HEK293T (cell line): ENCODE measurements around the gene ACTN2.

Source experiments
- CTCF ChIA-PET: fragments of 350-600 bp; formaldehyde crosslinking; extraction: SDS; loops from one replicate; lab custom pipeline; 2021; ENCODE audit warnings: antibody characterized with exemption, inconsistent platforms; lab: Yijun Ruan, JAX
- POLR2A ChIA-PET: fragments of 350-600 bp; formaldehyde crosslinking; extraction: SDS; loops from one replicate; lab custom pipeline; 2020; ENCODE audit warnings: antibody characterized with exemption, inconsistent platforms; lab: Yijun Ruan, JAX
- DNase-seq: peaks from one replicate; pipeline ENCODE4 v3.0.0; 2012; ENCODE audit warnings: mixed read lengths; ENCODE audit errors: extremely low spot score
- ARNT ChIP-seq: fragments of 450-650 bp; IDR thresholded peaks from 2 replicates; pipeline ENCODE4 v1.6.1; 2017; ENCODE audit warnings: mild to moderate bottlenecking
- BHLHE40 ChIP-seq: fragments of 450-650 bp; IDR thresholded peaks from 2 replicates; pipeline ENCODE4 v1.6.1; 2016; ENCODE audit warnings: mild to moderate bottlenecking, moderate library complexity, borderline replicate concordance
- CTBP1 ChIP-seq: fragments of 450-650 bp; IDR thresholded peaks from 2 replicates; pipeline ENCODE4 v1.6.1; 2016; ENCODE audit warnings: borderline replicate concordance
- ELF4 ChIP-seq: fragments of 450-650 bp; IDR thresholded peaks from 2 replicates; pipeline ENCODE4 v1.6.1; 2017; ENCODE audit warnings: antibody characterized with exemption
- FOXA1 ChIP-seq: fragments of 450-650 bp; IDR thresholded peaks from 2 replicates; pipeline ENCODE4 v1.6.1; 2016; ENCODE audit warnings: mild to moderate bottlenecking
- FOXK2 ChIP-seq: fragments of 450-650 bp; IDR thresholded peaks from 2 replicates; pipeline ENCODE4 v1.6.1; 2016; ENCODE audit warnings: mild to moderate bottlenecking
- FOXM1 ChIP-seq: fragments of 450-650 bp; IDR thresholded peaks from 2 replicates; pipeline ENCODE4 v1.6.1; 2017; ENCODE audit warnings: mild to moderate bottlenecking, borderline replicate concordance
- HDGF ChIP-seq: fragments of 450-650 bp; IDR thresholded peaks from 2 replicates; pipeline ENCODE4 v1.6.1; 2017; ENCODE audit warnings: antibody characterized with exemption, borderline replicate concordance
- L3MBTL2 ChIP-seq: fragments of 450-650 bp; conservative IDR thresholded peaks from 2 replicates; pipeline ENCODE4 v1.6.1; 2016; ENCODE audit warnings: mild to moderate bottlenecking
- LEF1 ChIP-seq: fragments of 450-650 bp; IDR thresholded peaks from 2 replicates; pipeline ENCODE4 v1.6.1; 2017; ENCODE audit warnings: mild to moderate bottlenecking, borderline replicate concordance
- NFRKB ChIP-seq: fragments of 450-650 bp; IDR thresholded peaks from 2 replicates; pipeline ENCODE4 v1.6.1; 2016; ENCODE audit warnings: mild to moderate bottlenecking, moderate library complexity
- PKNOX1 ChIP-seq: fragments of 450-650 bp; IDR thresholded peaks from 2 replicates; pipeline ENCODE4 v1.6.1; 2016
- SP1 ChIP-seq: fragments of 450-650 bp; IDR thresholded peaks from 2 replicates; pipeline ENCODE4 v1.6.1; 2017
- SUZ12 ChIP-seq: fragments of 450-650 bp; IDR thresholded peaks from 2 replicates; pipeline ENCODE4 v1.6.1; 2016; ENCODE audit warnings: mild to moderate bottlenecking
- TARDBP ChIP-seq: fragments of 450-650 bp; IDR thresholded peaks from 2 replicates; pipeline ENCODE4 v1.6.1; 2016
- ZNF384 ChIP-seq: fragments of 450-650 bp; IDR thresholded peaks from 2 replicates; pipeline ENCODE4 v1.6.1; 2016

ACTN2 gene

GRCh38 chr1:236673289-236673919 lies 12.9 kb upstream of the ACTN2 start:
- DNase-seq: no peak
- CTCF ChIA-PET: no interaction called here
- POLR2A ChIA-PET: interaction anchor here (1.3 kb wide), 1 partner anchor 14 kb away, joined by 3 read pairs; no protein-coding TSS in a partner anchor
- no peak for TF ChIP-seq LEF1
- TF ChIP-seq CTBP1: no peak
- no peak for TF ChIP-seq NFRKB
- no peak for TF ChIP-seq FOXM1
- TF ChIP-seq ARNT: no peak

- POLR2A ChIA-PET: interaction anchor here (1.0 to 1.7 kb wide), 2 partner anchors 9 to 73 kb away, joined by 3 to 9 read pairs; partner anchors contain the start of genes ACTN2 and HEATR1
- CTCF ChIA-PET: interaction anchor here (0.7 kb wide), 1 partner anchor 46 kb away, joined by 3 read pairs; no protein-coding TSS in a partner anchor
- TF ChIP-seq SUZ12: no peak
- TF ChIP-seq TARDBP: no peak
- no peak for TF ChIP-seq SP1
- no peak for TF ChIP-seq ELF4
- no peak for TF ChIP-seq ARNT
- no peak for TF ChIP-seq CTBP1
- no peak for TF ChIP-seq FOXM1
- no peak for TF ChIP-seq PKNOX1
- no peak for TF ChIP-seq FOXA1
- TF ChIP-seq L3MBTL2: no peak
- TF ChIP-seq FOXK2: no peak
- TF ChIP-seq BHLHE40: no peak
- TF ChIP-seq LEF1: no peak
- no peak for TF ChIP-seq ZNF384
- DNase-seq: no peak
Observed at GRCh38 chr1:236677641-236678235, 8.6 kb upstream of the ACTN2 start.

GRCh38 chr1:236681219-236681618 lies 5.1 kb upstream of the ACTN2 start:
- TF ChIP-seq CTBP1 (no peak), LEF1 (no peak), ARNT (no peak), L3MBTL2 (no peak), HDGF (no peak), FOXK2 (no peak), BHLHE40 (no peak), FOXM1 (no peak), TARDBP (no peak), PKNOX1 (no peak), SP1 (no peak), NFRKB (no peak), ZNF384 (no peak), SUZ12 (no peak), FOXA1 (no peak), ELF4 (no peak)
- DNase-seq: no peak
- ChIA-PET POLR2A (no interaction called here), CTCF (interaction anchor here (0.7 kb wide), 1 partner anchor 705 kb away, joined by 3 read pairs; no protein-coding TSS in a partner anchor)

GRCh38 chr1:236685205-236685916 lies 938 bp upstream of the ACTN2 start:
- ChIA-PET CTCF (no interaction called here), POLR2A (no interaction called here)
- no peak for TF ChIP-seq SP1
- TF ChIP-seq CTBP1: no peak
- no peak for DNase-seq

GRCh38 chr1:236686815-236687160 lies 489 bp downstream of the ACTN2 start:
- DNase-seq: peak; percentile 32
- no peak for TF ChIP-seq NFRKB
- peak; percentile 88 for TF ChIP-seq L3MBTL2
- no peak for TF ChIP-seq SP1
- no peak for TF ChIP-seq BHLHE40
- TF ChIP-seq TARDBP: no peak
- no peak for TF ChIP-seq ZNF384
- 0 out of 2 replicates have a peak, but pooled peaks have one; percentile 42 for TF ChIP-seq LEF1
- POLR2A ChIA-PET: interaction anchor here (1.1 to 2.3 kb wide), 4 partner anchors 10 to 108 kb away, joined by 3 to 12 read pairs (median 6); partner anchors contain the start of genes HEATR1 and MTR
- CTCF ChIA-PET: interaction anchor here (0.6 kb wide), 1 partner anchor 1795 kb away, joined by 3 read pairs; no protein-coding TSS in a partner anchor

- ChIA-PET POLR2A (interaction anchor here (0.9 to 2.3 kb wide), 5 partner anchors 10 to 108 kb away, joined by 3 to 12 read pairs (median 3); partner anchors contain the start of genes HEATR1 and MTR), CTCF (interaction anchor here (0.6 kb wide), 1 partner anchor 1795 kb away, joined by 3 read pairs; no protein-coding TSS in a partner anchor)
- no peak for DNase-seq
- TF ChIP-seq SP1 (no peak), PKNOX1 (peak; percentile 67), ELF4 (no peak), ARNT (no peak)
Observed at GRCh38 chr1:236687273-236687672, 974 bp downstream of the ACTN2 start.
